ENCODE measurements around the gene POU2AF1.

DNA sequence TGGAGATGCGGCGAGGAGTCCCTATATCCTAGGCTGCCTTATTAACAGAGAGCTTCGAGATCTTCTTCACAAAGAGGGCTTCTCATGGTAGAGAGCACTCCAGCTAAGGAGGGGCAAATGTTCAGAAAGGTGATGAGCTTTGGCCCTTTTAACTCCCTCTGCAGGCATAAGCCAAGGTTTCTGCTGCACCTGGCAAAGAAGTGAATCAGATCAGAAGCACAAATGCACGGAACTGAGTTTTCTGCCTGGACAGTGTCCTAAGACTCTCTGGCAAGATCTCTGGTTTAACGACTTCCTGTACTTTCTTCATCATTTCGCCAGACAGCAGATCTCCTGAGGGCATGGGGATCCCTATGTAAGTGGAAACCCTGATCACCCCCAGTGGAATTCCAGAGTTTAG lies 43.5 kb downstream of the POU2AF1 start:
- TF ChIP-seq POLR2A (IDR thresholded peaks at IDR 0.05; ENCODE audit: low read length) (no peak), GATA1 (IDR thresholded peaks at IDR 0.05; ENCODE audit: low read depth, low read length) (no peak)
